Myocyte (in vitro differentiated cells): ENCODE results near the gene SNRK. TPM values are rescaled to one million over a fixed set of nuclear protein-coding genes. Genes with fewer than 3 reads are reported as not detected.
"Not testable (repeated sequence)": the region's sequence is repeated elsewhere in the genome, so short reads cannot be mapped to it uniquely, and the experiment has no call there.

Source experiments
- DNase-seq: peaks from one replicate; pipeline ENCODE4 v3.0.0-alpha.2; 2012; ENCODE audit warnings: low read depth
- total RNA-seq: library from RNA; depleted of rRNA; stranded (reverse); fragments of >200 nt; gene quantifications from 2 replicates; pipeline ENCODE4 v1.2.3, GENCODE V29; 2014

Gene SNRK
- total RNA-seq, 1 donor from 2014 or later = 18.8 TPM

GRCh38 chr3:43345246-43345645 is 58.9 kb downstream of the SNRK start:
- DNase-seq = peak; percentile 87

- peak; percentile 76 for DNase-seq
These were observed 59.5 kb downstream of the SNRK start for GRCh38 chr3:43345877-43346276.

- peak; percentile 22 for DNase-seq
These were observed 60.8 kb downstream of the SNRK start for GRCh38 chr3:43346978-43347749.

- DNase-seq = no peak
These were observed 61.4 kb downstream of the SNRK start for GRCh38 chr3:43347774-43348173.

GRCh38 chr3:43348350-43348749 is 62.0 kb downstream of the SNRK start:
- DNase-seq = no peak

- DNase-seq = peak; percentile 79
These were observed 62.7 kb downstream of the SNRK start for GRCh38 chr3:43348852-43349574.

- peak; percentile 93 for DNase-seq
These were observed 63.4 kb downstream of the SNRK start for GRCh38 chr3:43349716-43350115.

- no peak for DNase-seq
These were observed 67.1 kb downstream of the SNRK start for GRCh38 chr3:43353393-43353792.

GRCh38 chr3:43353923-43354670 is 67.8 kb downstream of the SNRK start:
- DNase-seq = no peak

- not testable (repeated sequence) for DNase-seq
These were observed 69.7 kb downstream of the SNRK start for GRCh38 chr3:43356033-43356432.

GRCh38 chr3:43361077-43361476 is 74.7 kb downstream of the SNRK start:
- DNase-seq = peak; percentile 43

- peak; percentile 31 for DNase-seq
These were observed 75.8 kb downstream of the SNRK start for GRCh38 chr3:43362183-43362582.

GRCh38 chr3:43362961-43363360 is 76.6 kb downstream of the SNRK start:
- no peak for DNase-seq

GRCh38 chr3:43363621-43364266 is 77.4 kb downstream of the SNRK start:
- DNase-seq = peak; percentile 94

GRCh38 chr3:43364494-43364893 is 78.2 kb downstream of the SNRK start:
- no peak for DNase-seq

- no peak for DNase-seq
These were observed 78.6 kb downstream of the SNRK start for GRCh38 chr3:43364926-43365325.

GRCh38 chr3:43365601-43366305 is 79.4 kb downstream of the SNRK start:
- no peak for DNase-seq

- DNase-seq = peak; percentile 52
These were observed 80.1 kb downstream of the SNRK start for GRCh38 chr3:43366481-43366880.

GRCh38 chr3:43366885-43367284 is 80.5 kb downstream of the SNRK start:
- peak; percentile 77 for DNase-seq

- DNase-seq = peak; percentile 20
These were observed 83.3 kb downstream of the SNRK start for GRCh38 chr3:43369404-43370292.
